Measurements from ENCODE around the gene SAAL1. TPM values are rescaled to one million over a fixed set of nuclear protein-coding genes. Genes with fewer than 3 reads are reported as not detected.

Gene SAAL1, protein sequence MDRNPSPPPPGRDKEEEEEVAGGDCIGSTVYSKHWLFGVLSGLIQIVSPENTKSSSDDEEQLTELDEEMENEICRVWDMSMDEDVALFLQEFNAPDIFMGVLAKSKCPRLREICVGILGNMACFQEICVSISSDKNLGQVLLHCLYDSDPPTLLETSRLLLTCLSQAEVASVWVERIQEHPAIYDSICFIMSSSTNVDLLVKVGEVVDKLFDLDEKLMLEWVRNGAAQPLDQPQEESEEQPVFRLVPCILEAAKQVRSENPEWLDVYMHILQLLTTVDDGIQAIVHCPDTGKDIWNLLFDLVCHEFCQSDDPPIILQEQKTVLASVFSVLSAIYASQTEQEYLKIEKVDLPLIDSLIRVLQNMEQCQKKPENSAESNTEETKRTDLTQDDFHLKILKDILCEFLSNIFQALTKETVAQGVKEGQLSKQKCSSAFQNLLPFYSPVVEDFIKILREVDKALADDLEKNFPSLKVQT
- total RNA-seq, result 26.5 TPM

DNA sequence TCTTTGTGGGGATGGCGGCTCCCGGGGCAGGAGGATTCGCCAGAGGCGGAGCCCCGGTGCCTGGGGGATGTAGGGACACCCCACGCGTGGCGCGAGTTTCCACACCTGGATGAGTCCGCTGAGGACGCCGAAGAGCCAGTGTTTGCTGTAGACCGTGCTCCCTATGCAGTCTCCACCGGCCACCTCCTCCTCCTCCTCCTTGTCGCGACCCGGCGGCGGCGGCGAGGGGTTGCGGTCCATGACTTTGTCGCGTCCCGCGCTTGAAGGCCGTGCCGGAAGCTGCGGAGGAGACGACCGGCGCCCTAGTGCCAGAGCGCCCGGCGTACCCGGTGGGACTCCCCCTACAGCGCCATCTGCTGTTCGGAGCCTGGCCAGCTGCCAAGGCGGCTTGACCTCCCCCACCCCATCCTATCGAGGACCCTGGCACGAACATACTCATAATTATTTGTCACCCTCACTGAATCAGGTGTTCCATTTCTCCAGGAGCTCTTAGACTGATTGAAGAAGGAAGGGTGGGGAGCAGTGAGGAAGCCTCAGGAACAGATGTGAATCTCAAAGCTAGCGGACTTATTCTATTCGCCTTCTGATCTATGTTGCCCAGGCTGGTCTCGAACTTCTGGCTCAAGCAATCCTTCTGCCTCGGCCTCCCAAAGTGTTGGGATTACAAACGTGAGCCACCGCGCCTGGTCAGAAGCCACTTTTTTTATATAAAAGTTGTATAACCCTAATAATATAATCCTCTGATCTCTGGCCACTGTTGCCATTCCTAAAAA lies at the start of gene SAAL1:
TSS of gene SAAL1 (minus strand) at position 281 of the 773 bp plus-strand sequence. CDS start at position 240, 41 bp downstream.

DNA sequence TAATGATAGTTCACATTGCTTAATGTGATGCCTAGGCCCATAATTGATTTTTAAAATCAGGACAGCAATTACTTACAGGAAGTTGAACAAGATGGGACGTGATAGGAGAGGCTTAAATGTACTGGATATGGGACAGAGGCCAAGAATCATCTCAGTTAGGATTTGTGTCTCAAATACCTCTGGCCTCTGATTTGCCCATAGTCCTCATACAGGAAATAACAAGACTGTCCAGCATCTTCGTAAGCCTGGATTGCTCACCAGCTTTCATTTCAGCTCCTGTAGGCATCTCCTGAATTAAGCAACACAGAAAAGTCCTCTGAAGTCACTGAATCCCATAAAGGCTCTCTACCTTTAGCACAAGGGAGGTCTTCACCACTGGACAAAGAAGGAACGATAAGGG lies 26.5 kb upstream of the SAAL1 start, which contains the start of gene MRGPRX3:
TSS of gene MRGPRX3 (plus strand) at position 231 of the 400 bp plus-strand sequence. CDS start 4,632 bp downstream, outside the sequence.

DNA sequence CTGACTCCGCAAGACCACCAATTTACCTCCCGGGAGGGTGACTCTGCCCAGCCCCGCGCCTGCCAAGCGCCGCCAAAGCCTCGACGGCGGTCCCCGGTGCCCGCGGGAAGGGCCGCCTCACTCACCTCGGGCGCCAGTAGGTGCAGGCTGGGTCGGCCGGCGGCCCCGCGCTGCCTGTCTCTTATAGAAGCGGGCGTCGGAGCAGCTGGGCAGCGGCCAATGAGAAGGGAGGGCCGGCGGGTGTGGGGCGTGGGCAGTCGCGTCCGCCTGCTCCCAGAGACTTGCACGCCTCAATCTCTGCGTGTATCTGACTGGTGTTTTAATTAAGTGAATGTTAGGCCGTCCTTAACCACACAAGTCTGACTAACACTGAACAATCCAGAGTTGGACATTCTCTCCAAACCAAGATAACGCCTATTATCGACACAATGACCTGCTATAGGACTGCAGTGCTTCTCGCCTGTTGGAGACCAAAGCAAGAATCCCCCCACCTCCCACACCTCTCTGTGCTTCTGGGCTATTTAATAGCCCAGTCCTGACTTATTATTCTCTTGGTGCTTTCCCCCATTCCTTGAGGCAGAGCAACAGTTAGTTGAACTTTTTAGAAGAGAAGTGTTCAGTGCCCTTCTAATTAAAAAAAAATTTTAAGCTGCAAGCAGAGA lies 59.6 kb downstream of the SAAL1 start, which contains the start of gene TPH1:
TSS of gene TPH1 (minus strand) at position 154 of the 662 bp plus-strand sequence. CDS start 5,507 bp downstream, outside the sequence.

Small RNA genes lying within 50 kb of the gene (small RNA-seq; reads per million reads assigned to genes)
- gene HIGD1AP5, result not detected

Other genes starting within 250 kb of the SAAL1 start
- 60.0 TPM for gene SERGEF, start 93.0 kb downstream of the SAAL1 start, total RNA-seq
- 0.69 TPM for gene TPH1, start 59.8 kb downstream of the SAAL1 start, total RNA-seq
- not detected for gene MRGPRX3, start 26.5 kb upstream of the SAAL1 start, total RNA-seq
- not detected for gene MRGPRX4, start 66.8 kb upstream of the SAAL1 start, total RNA-seq
- gene SAA4, start 130.7 kb upstream of the SAAL1 start, total RNA-seq, result not detected
- gene SAA2, start 142.6 kb upstream of the SAAL1 start, total RNA-seq, result not detected
- gene SAA1, start 160.2 kb upstream of the SAAL1 start, total RNA-seq, result not detected
- gene HPS5, start 216.1 kb upstream of the SAAL1 start, total RNA-seq, result 117 TPM
- gene GTF2H1, start 216.5 kb upstream of the SAAL1 start, total RNA-seq, result 63.4 TPM